NB4 (cell line): ENCODE measurements around the gene GCLC.

Experiments used
- MYC ChIP-seq: IDR thresholded peaks from 2 replicates; pipeline ENCODE4 v1.6.1; 2011; ENCODE audit warnings: low read depth, low read length
- POLR2A ChIP-seq: IDR thresholded peaks from 2 replicates; pipeline ENCODE4 v1.6.1; 2011; ENCODE audit warnings: mild to moderate bottlenecking; ENCODE audit not compliant: insufficient read length; ENCODE audit errors: extremely low read depth
- TF ChIP-seq, protein P1 (sequence below): IDR thresholded peaks from one replicate; pipeline ENCODE4 v1.5.1; 2012; ENCODE audit warnings: low read depth, low read length
- TF ChIP-seq, protein P2 (sequence below): IDR thresholded peaks from 2 replicates; pipeline ENCODE4 v1.6.1; 2011; ENCODE audit warnings: low read depth, low read length

DNA sequence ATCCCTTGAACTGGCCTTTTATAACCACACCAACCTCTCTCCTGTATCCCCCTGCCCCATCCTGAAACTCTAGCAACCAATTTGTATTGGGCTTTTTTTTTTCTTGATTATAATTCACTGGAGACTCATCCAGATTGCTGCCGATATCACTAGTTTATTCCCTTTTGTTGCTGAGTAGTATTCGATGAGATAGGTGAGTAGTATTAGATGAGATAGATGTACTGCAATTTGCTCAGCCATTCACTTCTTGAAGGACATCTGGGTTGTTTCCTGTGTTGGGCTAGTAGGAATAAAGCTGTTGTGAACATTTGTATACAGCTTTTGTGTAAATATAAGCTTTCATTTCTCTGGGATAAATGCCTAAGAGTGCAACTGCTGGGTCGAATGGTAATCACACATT, 58.2 kb downstream of the GCLC start:
- TF ChIP-seq, protein P1, sequence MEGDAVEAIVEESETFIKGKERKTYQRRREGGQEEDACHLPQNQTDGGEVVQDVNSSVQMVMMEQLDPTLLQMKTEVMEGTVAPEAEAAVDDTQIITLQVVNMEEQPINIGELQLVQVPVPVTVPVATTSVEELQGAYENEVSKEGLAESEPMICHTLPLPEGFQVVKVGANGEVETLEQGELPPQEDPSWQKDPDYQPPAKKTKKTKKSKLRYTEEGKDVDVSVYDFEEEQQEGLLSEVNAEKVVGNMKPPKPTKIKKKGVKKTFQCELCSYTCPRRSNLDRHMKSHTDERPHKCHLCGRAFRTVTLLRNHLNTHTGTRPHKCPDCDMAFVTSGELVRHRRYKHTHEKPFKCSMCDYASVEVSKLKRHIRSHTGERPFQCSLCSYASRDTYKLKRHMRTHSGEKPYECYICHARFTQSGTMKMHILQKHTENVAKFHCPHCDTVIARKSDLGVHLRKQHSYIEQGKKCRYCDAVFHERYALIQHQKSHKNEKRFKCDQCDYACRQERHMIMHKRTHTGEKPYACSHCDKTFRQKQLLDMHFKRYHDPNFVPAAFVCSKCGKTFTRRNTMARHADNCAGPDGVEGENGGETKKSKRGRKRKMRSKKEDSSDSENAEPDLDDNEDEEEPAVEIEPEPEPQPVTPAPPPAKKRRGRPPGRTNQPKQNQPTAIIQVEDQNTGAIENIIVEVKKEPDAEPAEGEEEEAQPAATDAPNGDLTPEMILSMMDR, result no peak
- no peak for TF ChIP-seq POLR2A
- TF ChIP-seq MYC, result no peak
- TF ChIP-seq, protein P2, sequence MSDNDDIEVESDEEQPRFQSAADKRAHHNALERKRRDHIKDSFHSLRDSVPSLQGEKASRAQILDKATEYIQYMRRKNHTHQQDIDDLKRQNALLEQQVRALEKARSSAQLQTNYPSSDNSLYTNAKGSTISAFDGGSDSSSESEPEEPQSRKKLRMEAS, result no peak
